ENCODE data around the gene STX18.

The STX18 gene

DNA sequence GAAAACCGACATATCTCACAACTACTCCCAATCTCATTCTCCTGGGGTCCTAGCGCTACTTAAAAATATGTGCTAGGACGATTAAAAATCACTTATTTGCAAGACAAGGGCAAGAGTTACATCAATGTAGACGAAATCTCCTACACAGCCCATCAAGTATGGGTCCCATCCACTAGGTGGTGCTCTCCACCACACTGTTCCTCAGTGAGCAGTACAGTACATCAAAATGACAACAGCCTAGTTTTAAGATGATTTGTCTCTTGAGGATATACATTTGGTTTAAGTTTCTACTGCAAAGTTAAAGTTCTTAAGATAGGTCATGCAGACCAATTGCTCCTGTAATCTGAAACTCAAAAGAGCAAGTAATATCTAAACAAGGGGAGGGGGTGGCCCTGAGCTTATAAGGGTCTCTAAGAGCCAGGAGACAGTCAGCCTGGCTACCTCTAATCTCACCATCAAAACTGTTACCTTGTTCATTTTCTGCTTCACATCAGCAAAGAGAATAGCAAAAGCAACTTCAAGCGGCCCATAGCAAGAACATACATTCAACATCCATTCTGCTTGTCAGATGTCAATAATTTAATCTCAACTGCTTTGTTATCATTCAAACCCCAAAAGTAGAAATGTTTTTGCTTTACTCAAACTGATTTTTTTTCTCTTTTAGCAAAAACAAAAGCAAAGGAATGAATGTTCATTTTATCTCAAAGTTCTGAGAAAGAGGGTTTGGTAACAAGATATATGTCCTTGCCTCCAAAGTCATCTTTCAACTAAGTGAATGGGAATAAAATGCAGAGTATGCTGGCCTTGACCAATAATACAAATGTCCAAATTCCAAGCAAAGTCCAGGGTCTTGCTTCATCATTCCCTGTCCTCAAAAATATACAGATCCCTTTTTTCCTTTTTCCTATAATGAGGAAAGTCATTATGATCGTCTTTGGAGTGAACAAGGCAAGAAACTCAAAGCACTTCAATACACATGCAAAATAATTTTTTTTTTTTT is 53.1 kb downstream of the STX18 start:
- Histone ChIP-seq H3K36me3 (ENCODE audit: control insufficient read depth, insufficient read depth, low read length) (no peaks in the 10 kb centered on the region), H3K9ac (ENCODE audit: low read depth, low read length) (no peak overlapping the region), H3K4me3 (ENCODE audit: low read depth, low read length) (no peak overlapping the region), H3K9me3 (ENCODE audit: control insufficient read depth, insufficient read depth, low read length) (no peaks in the 10 kb centered on the region), H3K4me1 (ENCODE audit: control insufficient read depth, insufficient read depth, low read length) (peaks cover 4% of the 10 kb centered on the region), H3K27me3 (ENCODE audit: control insufficient read depth, insufficient read depth, low read length) (no peaks in the 10 kb centered on the region)

DNA sequence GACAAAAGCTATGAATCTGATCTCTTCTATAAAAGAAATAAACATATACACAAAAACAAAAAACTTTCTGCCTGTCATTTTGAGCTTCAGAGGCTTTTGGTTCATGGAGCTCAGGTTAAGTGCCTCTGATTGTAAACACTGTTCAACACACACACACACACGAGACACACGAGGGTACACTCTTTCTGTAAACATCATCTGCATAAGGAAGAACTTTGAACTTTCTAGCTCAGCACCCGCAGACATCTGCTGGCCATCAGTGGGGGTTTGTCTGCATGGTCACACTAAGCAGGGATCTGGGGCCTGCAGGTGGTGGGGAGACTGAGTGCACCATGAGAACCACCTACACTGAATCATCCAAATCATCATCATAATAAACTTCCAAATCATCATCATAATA is 54.9 kb downstream of the STX18 start:
- Histone ChIP-seq H3K4me3 (ENCODE audit: low read depth, low read length) (no peak overlapping the region), H3K4me1 (ENCODE audit: control insufficient read depth, insufficient read depth, low read length) (peaks cover 3% of the 10 kb centered on the region), H3K27me3 (ENCODE audit: control insufficient read depth, insufficient read depth, low read length) (no peaks in the 10 kb centered on the region), H3K9me3 (ENCODE audit: control insufficient read depth, insufficient read depth, low read length) (no peaks in the 10 kb centered on the region), H3K9ac (ENCODE audit: low read depth, low read length) (no peak overlapping the region), H3K36me3 (ENCODE audit: control insufficient read depth, insufficient read depth, low read length) (no peaks in the 10 kb centered on the region)

DNA sequence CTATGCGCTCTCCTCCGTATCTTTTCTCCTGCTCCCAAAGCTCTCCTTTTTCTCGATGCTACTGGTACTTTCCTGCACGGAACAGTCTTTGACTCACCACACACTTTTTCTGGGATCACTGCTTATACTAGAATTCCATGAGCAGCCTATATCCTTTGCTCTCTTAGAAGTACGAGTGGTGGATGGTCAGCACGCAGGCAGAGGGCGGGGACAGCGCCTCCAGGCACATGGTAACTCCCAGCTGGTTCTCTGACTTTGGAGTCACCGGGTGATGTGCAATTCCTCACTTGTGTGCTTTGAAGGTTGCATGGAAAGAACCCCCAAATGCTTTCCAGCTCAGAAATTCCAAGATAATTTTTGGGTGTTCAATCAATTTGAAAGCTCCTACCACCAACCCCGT is 56.0 kb downstream of the STX18 start:
- Histone ChIP-seq H3K9ac (ENCODE audit: low read depth, low read length) (no peak overlapping the region), H3K4me1 (ENCODE audit: control insufficient read depth, insufficient read depth, low read length) (peaks cover 15% of the 10 kb centered on the region), H3K36me3 (ENCODE audit: control insufficient read depth, insufficient read depth, low read length) (no peaks in the 10 kb centered on the region), H3K4me3 (ENCODE audit: low read depth, low read length) (no peak overlapping the region), H3K9me3 (ENCODE audit: control insufficient read depth, insufficient read depth, low read length) (no peaks in the 10 kb centered on the region), H3K27me3 (ENCODE audit: control insufficient read depth, insufficient read depth, low read length) (no peaks in the 10 kb centered on the region)

DNA sequence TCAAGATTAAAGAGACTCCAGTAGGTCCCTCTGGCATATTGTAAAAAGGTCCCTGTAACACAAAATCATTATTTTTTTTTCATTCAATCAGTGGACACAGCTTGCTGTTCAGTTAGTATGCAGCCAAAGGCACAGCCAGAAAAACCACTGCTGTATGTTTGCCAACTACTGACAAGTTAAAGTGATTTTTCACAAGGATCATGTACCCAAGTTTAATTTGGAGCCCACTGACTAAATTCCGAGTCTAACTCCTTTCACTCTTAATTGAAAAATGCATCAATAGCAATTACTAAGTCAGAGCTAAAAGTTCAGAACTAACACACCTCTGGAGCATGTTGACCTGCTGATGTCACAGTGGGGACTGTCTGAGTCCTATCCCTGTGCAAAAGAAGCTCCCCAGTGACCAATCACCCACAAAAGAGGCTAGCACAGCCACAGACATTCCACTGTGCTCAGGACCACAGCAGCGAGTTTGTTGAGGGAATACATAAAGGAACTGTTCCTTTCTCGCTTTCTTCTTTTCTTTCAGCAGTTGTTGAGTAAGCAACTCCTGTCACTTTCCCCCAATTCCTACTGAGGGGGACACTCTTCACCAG is 60.4 kb downstream of the STX18 start:
- H3K36me3 ChIP-seq (ENCODE audit: control insufficient read depth, insufficient read depth, low read length) = no peaks in the 10 kb centered on the region
- no peaks in the 10 kb centered on the region for H3K9me3 ChIP-seq (ENCODE audit: control insufficient read depth, insufficient read depth, low read length)
- H3K4me3 ChIP-seq (ENCODE audit: low read depth, low read length) = no peak overlapping the region
- peaks cover 18% of the 10 kb centered on the region for H3K4me1 ChIP-seq (ENCODE audit: control insufficient read depth, insufficient read depth, low read length)
- no peaks in the 10 kb centered on the region for H3K27me3 ChIP-seq (ENCODE audit: control insufficient read depth, insufficient read depth, low read length)
- H3K9ac ChIP-seq (ENCODE audit: low read depth, low read length) = no peak overlapping the region

DNA sequence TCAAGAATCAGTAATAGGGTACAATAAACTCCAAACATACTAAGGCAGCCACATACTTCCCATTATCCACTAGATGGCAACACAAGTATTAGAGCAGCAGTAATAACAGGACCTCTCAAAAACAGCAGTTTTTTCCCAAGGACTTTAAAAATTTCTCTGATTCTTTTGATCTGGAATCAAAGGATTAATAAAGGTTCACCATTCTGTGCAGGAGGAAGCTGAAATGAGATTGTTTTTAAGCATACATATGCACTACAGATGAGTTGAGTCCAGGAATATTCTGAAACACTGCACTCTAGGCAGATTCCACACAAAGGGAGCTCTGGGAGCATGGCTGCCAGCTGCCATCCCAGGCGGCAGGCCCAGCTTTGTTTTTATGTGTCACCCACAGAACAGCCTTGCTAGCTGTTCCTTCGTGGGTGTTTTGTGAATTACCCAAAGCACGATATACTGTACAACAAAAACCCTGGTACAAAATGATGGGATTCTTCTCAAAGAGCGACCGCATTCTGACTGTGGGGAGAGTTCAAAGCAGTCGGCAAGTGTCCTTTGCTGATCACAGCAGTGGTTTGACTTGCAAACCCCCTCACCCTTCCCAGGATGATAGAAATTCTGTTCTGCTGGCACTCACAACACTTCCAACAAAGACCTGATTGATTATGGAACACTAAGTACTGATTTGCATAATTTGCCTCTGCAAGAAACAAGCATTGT is 61.0 kb downstream of the STX18 start:
- no peaks in the 10 kb centered on the region for H3K9me3 ChIP-seq (ENCODE audit: control insufficient read depth, insufficient read depth, low read length)
- H3K4me1 ChIP-seq (ENCODE audit: control insufficient read depth, insufficient read depth, low read length) = peaks cover 18% of the 10 kb centered on the region
- H3K4me3 ChIP-seq (ENCODE audit: low read depth, low read length) = no peak overlapping the region
- H3K27me3 ChIP-seq (ENCODE audit: control insufficient read depth, insufficient read depth, low read length) = no peaks in the 10 kb centered on the region
- H3K36me3 ChIP-seq (ENCODE audit: control insufficient read depth, insufficient read depth, low read length) = no peaks in the 10 kb centered on the region
- H3K9ac ChIP-seq (ENCODE audit: low read depth, low read length) = no peak overlapping the region

DNA sequence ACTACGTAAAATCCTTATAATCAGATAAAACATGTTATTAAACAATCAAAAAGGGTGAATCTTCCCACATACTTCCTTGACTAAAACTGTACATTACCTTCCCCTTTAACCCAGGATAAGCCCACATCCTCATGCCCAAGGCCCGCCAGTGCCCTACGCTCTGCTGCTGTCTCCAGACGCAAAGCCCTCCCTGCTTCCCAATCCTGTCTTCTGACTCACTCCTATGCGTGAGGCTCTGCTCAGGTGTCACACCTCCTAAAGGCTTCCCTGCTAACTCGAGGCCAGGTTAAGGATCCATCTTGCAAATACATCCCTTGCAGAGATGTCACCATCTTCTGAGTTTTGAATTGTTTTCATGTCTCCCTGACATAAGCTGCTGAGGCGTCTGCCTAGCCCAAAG is 61.6 kb downstream of the STX18 start:
- no peaks in the 10 kb centered on the region for H3K36me3 ChIP-seq (ENCODE audit: control insufficient read depth, insufficient read depth, low read length)
- peaks cover 18% of the 10 kb centered on the region for H3K4me1 ChIP-seq (ENCODE audit: control insufficient read depth, insufficient read depth, low read length)
- H3K9ac ChIP-seq (ENCODE audit: low read depth, low read length) = no peak overlapping the region
- H3K27me3 ChIP-seq (ENCODE audit: control insufficient read depth, insufficient read depth, low read length) = no peaks in the 10 kb centered on the region
- no peaks in the 10 kb centered on the region for H3K9me3 ChIP-seq (ENCODE audit: control insufficient read depth, insufficient read depth, low read length)
- no peak overlapping the region for H3K4me3 ChIP-seq (ENCODE audit: low read depth, low read length)

DNA sequence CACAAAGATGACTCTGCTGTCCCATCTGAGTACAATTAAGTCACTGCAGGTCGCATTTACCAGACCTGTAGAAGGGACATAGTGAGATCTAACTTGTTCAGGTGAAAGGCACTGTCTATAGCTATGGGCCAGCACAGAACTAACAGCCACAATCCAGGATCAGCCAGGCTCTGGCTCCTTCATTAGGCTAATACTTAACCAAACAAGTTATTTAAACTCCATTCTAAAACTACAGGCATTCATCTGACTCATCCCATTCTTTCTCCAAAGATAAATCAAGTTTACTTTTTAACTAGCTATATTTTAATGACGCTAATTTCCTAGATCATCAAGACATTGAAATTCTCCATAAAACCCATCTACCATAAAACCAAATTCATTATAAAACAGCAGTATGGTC is 62.5 kb downstream of the STX18 start:
- Histone ChIP-seq H3K4me1 (ENCODE audit: control insufficient read depth, insufficient read depth, low read length) (peaks cover 18% of the 10 kb centered on the region), H3K27me3 (ENCODE audit: control insufficient read depth, insufficient read depth, low read length) (no peaks in the 10 kb centered on the region), H3K9ac (ENCODE audit: low read depth, low read length) (no peak overlapping the region), H3K4me3 (ENCODE audit: low read depth, low read length) (no peak overlapping the region), H3K36me3 (ENCODE audit: control insufficient read depth, insufficient read depth, low read length) (no peaks in the 10 kb centered on the region), H3K9me3 (ENCODE audit: control insufficient read depth, insufficient read depth, low read length) (no peaks in the 10 kb centered on the region)

DNA sequence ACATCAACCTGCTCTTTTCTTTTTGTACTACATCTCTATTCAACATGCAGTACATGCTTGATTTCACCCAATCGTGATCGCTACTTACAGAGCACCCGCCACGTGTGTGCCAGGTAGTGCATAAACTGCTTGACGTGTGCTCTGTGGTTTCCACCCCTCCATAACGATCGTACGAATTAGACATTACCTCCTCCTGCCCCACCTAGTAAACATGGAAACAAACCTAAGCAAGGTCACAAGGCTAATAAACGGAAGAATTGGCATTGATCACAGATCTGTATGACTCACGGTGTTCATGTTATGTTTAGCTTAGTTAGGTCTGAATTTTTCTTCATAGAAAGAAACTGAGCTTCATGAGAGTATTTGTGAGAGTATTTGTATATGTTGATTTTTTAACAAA is 64.1 kb downstream of the STX18 start:
- H3K4me1 ChIP-seq (ENCODE audit: control insufficient read depth, insufficient read depth, low read length) = peaks cover 18% of the 10 kb centered on the region
- H3K9ac ChIP-seq (ENCODE audit: low read depth, low read length) = no peak overlapping the region
- H3K36me3 ChIP-seq (ENCODE audit: control insufficient read depth, insufficient read depth, low read length) = no peaks in the 10 kb centered on the region
- H3K9me3 ChIP-seq (ENCODE audit: control insufficient read depth, insufficient read depth, low read length) = no peaks in the 10 kb centered on the region
- H3K4me3 ChIP-seq (ENCODE audit: low read depth, low read length) = no peak overlapping the region
- H3K27me3 ChIP-seq (ENCODE audit: control insufficient read depth, insufficient read depth, low read length) = no peaks in the 10 kb centered on the region

DNA sequence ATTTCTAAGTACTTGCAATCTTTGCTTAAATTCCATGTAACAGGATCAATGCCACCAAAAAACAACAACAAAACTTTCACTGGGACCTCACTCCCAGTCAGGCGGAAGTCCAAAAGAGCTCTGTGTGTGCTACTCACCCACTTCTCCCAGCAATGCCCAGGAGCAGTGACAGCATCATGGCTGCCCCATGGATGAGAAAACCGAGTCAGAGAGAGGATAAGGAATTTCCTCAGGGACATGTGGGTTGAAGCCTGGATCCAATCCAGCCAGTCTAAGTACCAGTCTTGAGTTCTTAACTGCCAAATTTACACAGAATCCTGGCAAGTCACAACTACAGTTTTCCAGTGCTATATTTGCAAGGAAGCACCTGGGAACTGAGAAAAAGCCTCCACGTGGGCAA is 64.5 kb downstream of the STX18 start:
- Histone ChIP-seq H3K9me3 (ENCODE audit: control insufficient read depth, insufficient read depth, low read length) (no peaks in the 10 kb centered on the region), H3K4me1 (ENCODE audit: control insufficient read depth, insufficient read depth, low read length) (peaks cover 18% of the 10 kb centered on the region), H3K36me3 (ENCODE audit: control insufficient read depth, insufficient read depth, low read length) (no peaks in the 10 kb centered on the region), H3K9ac (ENCODE audit: low read depth, low read length) (no peak overlapping the region), H3K4me3 (ENCODE audit: low read depth, low read length) (no peak overlapping the region), H3K27me3 (ENCODE audit: control insufficient read depth, insufficient read depth, low read length) (no peaks in the 10 kb centered on the region)

DNA sequence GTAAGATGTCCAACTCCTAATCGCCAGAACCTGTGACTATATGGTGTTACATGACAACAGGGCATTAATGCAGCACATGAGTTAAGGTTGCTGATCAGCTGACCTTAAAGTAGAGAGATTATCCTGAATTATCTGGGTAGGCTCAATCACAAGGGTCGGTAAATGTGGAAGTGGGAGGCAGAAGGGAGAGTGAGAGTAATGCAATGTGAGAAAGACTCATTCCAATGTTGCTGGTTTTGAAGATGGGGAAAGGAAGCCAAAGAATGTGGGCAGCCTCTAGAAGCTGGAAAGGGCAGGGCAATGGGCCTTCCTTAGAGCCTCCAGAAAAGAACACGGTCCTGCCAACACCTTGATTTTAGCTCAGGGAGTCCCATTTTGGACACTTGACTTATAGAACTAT is 67.4 kb downstream of the STX18 start:
- Histone ChIP-seq H3K36me3 (ENCODE audit: control insufficient read depth, insufficient read depth, low read length) (no peaks in the 10 kb centered on the region), H3K4me3 (ENCODE audit: low read depth, low read length) (no peak overlapping the region), H3K4me1 (ENCODE audit: control insufficient read depth, insufficient read depth, low read length) (no peaks in the 10 kb centered on the region), H3K9me3 (ENCODE audit: control insufficient read depth, insufficient read depth, low read length) (no peaks in the 10 kb centered on the region), H3K9ac (ENCODE audit: low read depth, low read length) (no peak overlapping the region), H3K27me3 (ENCODE audit: control insufficient read depth, insufficient read depth, low read length) (no peaks in the 10 kb centered on the region)

DNA sequence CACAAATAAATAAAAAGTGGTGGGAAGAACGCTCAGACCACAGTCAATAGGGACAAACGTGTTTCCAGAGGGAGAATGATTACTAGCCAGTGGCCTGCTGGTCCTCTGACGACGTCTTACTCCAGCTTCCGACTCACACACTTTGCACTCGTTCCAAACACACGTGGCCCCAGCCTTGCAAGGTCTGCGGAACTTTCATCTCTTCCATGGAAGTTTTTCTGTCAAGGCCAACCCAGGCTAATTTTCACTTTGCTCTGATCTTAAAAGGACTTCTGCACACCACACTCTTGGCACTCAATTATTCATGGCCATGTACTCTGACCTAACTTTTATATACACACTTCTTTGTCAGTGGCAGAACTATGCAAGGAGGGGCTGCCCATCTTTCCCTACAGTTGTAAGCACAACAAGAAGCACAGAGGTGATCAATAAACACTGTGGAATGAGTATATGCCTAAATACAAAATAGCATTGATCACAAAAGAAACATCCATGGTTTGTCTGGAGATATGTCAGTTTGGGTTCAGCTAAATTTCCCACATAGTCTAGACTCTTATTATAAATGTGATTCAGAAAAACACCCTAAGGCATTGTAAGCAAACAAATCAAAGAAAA is 69.4 kb downstream of the STX18 start:
- Histone ChIP-seq H3K4me1 (ENCODE audit: control insufficient read depth, insufficient read depth, low read length) (no peaks in the 10 kb centered on the region), H3K36me3 (ENCODE audit: control insufficient read depth, insufficient read depth, low read length) (no peaks in the 10 kb centered on the region), H3K4me3 (ENCODE audit: low read depth, low read length) (no peak overlapping the region), H3K9me3 (ENCODE audit: control insufficient read depth, insufficient read depth, low read length) (no peaks in the 10 kb centered on the region), H3K27me3 (ENCODE audit: control insufficient read depth, insufficient read depth, low read length) (no peaks in the 10 kb centered on the region), H3K9ac (ENCODE audit: low read depth, low read length) (no peak overlapping the region)

All from iPS-15b (cell line).